Adrenal gland (tissue), 12 donors: Measurements from ENCODE around the gene MAN1B1. TPM values are rescaled to one million over a fixed set of nuclear protein-coding genes. Genes with fewer than 3 reads are reported as not detected.

Experiments
- DNase-seq, 7 donors: peaks; one replicate each; pipeline ENCODE4 v3.0.0-alpha.2; 2019 to 2020
- H3K27ac ChIP-seq, 5 donors: fragments of 200-600 bp; sonication (generic) in 4 of 5; 1 replicate in 3 of 5; 2 replicates in 2 of 5; pipeline versions ENCODE4 v1.5.1 to v1.8.0; 2016 to 2020; ENCODE audit warnings: mild to moderate bottlenecking in 1 of 5
- H3K27me3 ChIP-seq: fragments of 200-600 bp; 2 replicates; pipeline ENCODE4 v1.8.0; 2021
- H3K36me3 ChIP-seq, 2 donors: fragments of 200-600 bp; replicated peaks in 1 of 2; 1 replicate in 1 of 2; 2 replicates in 1 of 2; pipeline versions ENCODE4 v1.5.1 to v1.8.0; 2018 to 2022
- H3K4me1 ChIP-seq, 2 donors: fragments of 200-600 bp; replicated peaks in 1 of 2; 1 replicate in 1 of 2; 2 replicates in 1 of 2; pipeline versions ENCODE4 v1.5.1 to v1.8.0; 2018 to 2021
- H3K4me3 ChIP-seq, 4 donors: fragments of 200-600 bp; sonication (generic) in 3 of 4; one replicate each; pipeline ENCODE4 v1.5.1; 2016 to 2018
- H3K9me3 ChIP-seq, 3 donors: fragments of 200-600 bp; sonication (generic) in 1 of 3; replicated peaks in 1 of 3; 1 replicate in 2 of 3; 2 replicates in 1 of 3; pipeline versions ENCODE4 v1.5.1 to v1.8.0; 2016 to 2021
- CTCF ChIP-seq, 6 experiments: fragments of 450-650 bp in 4 of 6; fragments of 200-600 bp in 2 of 6; sonication (generic) in 1 of 6; IDR thresholded peaks; 1 replicate in 5 of 6; 2 replicates in 1 of 6; pipeline versions ENCODE4 v1.5.1 to v1.8.0; 2016 to 2021; ENCODE audit warnings: antibody characterized with exemption in 6 of 6, mild to moderate bottlenecking in 2 of 6, moderate library complexity in 1 of 6
- POLR2A ChIP-seq, 2 donors: fragments of 450-650 bp; IDR thresholded peaks; one replicate each; pipeline ENCODE4 v1.6.1; 2017; ENCODE audit warnings: antibody characterized with exemption in 2 of 2, mild to moderate bottlenecking in 2 of 2, moderate library complexity in 1 of 2
- WGBS, 4 donors: extraction: QIAGEN DNeasy Blood & Tissue Kit in 2 of 4; methylation state at CpG; one replicate each; pipeline versions ENCODE4 v1.1.5 to v1.1.7; 2013 to 2017; 5-methylcytosine and 5-hydroxymethylcytosine counted together
- intact Hi-C, 2 donors: fragments of 100-400 bp; cut with DNase I; formaldehyde crosslinking; loops; one replicate each; pipeline versions ENCODE4 v1.14.1 to v1.15.0; 2022 to 2023
- polyA plus RNA-seq, 3 donors: library from polyadenylated mRNA; stranded (reverse); fragments of 200-250 nt in 2 of 3; fragments of 350-450 nt in 1 of 3; fragmentation: Illumina TruSeq in 1 of 3; extraction: RNeasy Lipid Tissue Mini Kit (QIAGEN cat#74804) in 1 of 3; gene quantifications; one replicate each; pipeline ENCODE4 v1.2.3, GENCODE V29; 2013 to 2014
- total RNA-seq, 9 donors: library from RNA; depleted of rRNA in 4 of 9; stranded (reverse); fragments of >200 nt in 4 of 9; fragments of 120-200 nt in 1 of 9; fragmentation: NEBNext Ultra II Directional in 1 of 9; extraction: Animal tissue kit (Norgen Biotek cat#: 25700) in 1 of 9; gene quantifications; one replicate each; pipeline versions ENCODE4 v1.1.0 to v1.2.4, GENCODE V29; 2013 to 2023
- donor health status: healthy with polysubstance abuse.
- donor health status: Bipolar disorder and iron deficiency.
- donor health status: DM: yes; HTN: yes; CAD: no.
- donor health status: DM: no; HTN: no; CAD: no.
- donor health status: DM: no; HTN: no; CAD: no.
- donor health status: DM: yes; HTN: yes; CAD: no.

MAN1B1 gene
- total and polyA plus RNA-seq, 12 donors: 44.4 to 138 (median 67.9) TPM

GRCh38 chr9:137096785-137097546, 10.2 kb downstream of the MAN1B1 start:
- TF ChIP-seq POLR2A (IDR thresholded peaks at IDR 0.05) (no peak), CTCF (IDR thresholded peaks at IDR 0.05) (no peak)
- H3K4me3 ChIP-seq: no peak overlapping the region
- H3K27me3 ChIP-seq: no peaks in the 10 kb centered on the region
- H3K27ac ChIP-seq: no peak overlapping the region
- no peaks in the 10 kb centered on the region for H3K4me1 ChIP-seq
- H3K36me3 ChIP-seq: peaks cover 0 to 59% of the 10 kb centered on the region in 2 donors
- intact Hi-C loops: no loop called here
- no peaks in the 10 kb centered on the region for H3K9me3 ChIP-seq
- 91 to 93% (median 91%) methylated on average over 23 to 31 of the region's 31 CpGs for WGBS, 4 donors
- no peak for DNase-seq

- no peaks in the 10 kb centered on the region for H3K27me3 ChIP-seq
- H3K4me3 ChIP-seq: no peak overlapping the region
- no peaks in the 10 kb centered on the region for H3K4me1 ChIP-seq
- H3K36me3 ChIP-seq: peaks cover 0 to 59% of the 10 kb centered on the region in 2 donors
- whole genome bisulfite sequencing, 4 donors: 89 to 93% (median 90%) methylated on average over 10 to 20 of the region's 20 CpGs
- no peaks in the 10 kb centered on the region for H3K9me3 ChIP-seq
- intact Hi-C loops: no loop called here
- H3K27ac ChIP-seq: no peak overlapping the region
- no peak for DNase-seq
- no peak for TF ChIP-seq CTCF (IDR thresholded peaks at IDR 0.05)
- no peak for TF ChIP-seq POLR2A (IDR thresholded peaks at IDR 0.05)
These were observed 11.1 kb downstream of the MAN1B1 start for GRCh38 chr9:137097761-137098462.

GRCh38 chr9:137099231-137099630, 12.4 kb downstream of the MAN1B1 start:
- Histone ChIP-seq H3K9me3 (no peaks in the 10 kb centered on the region), H3K4me1 (no peaks in the 10 kb centered on the region), H3K36me3 (peaks cover 0 to 69% of the 10 kb centered on the region in 2 donors), H3K27me3 (no peaks in the 10 kb centered on the region), H3K27ac (no peak overlapping the region), H3K4me3 (no peak overlapping the region)
- TF ChIP-seq CTCF (IDR thresholded peaks at IDR 0.05) (no peak), POLR2A (IDR thresholded peaks at IDR 0.05) (no peak)
- 91 to 95% (median 92%) methylated on average over 11 to 14 of the region's 14 CpGs for WGBS, 4 donors
- intact Hi-C loops: no loop called here
- no peak for DNase-seq

- Histone ChIP-seq H3K27me3 (no peaks in the 10 kb centered on the region), H3K27ac (no peak overlapping the region), H3K9me3 (no peaks in the 10 kb centered on the region), H3K4me1 (no peaks in the 10 kb centered on the region), H3K4me3 (no peak overlapping the region), H3K36me3 (peaks cover 0 to 84% of the 10 kb centered on the region in 2 donors)
- intact Hi-C loops: no loop called here
- 90 to 94% (median 92%) methylated on average over 29 to 37 of the region's 37 CpGs for WGBS, 4 donors
- TF ChIP-seq POLR2A (IDR thresholded peaks at IDR 0.05) (no peak), CTCF (IDR thresholded peaks at IDR 0.05) (no peak)
- DNase-seq: no peak
These were observed 16.6 kb downstream of the MAN1B1 start for GRCh38 chr9:137103206-137103999.
